Medulla oblongata (tissue), 1 donor: ENCODE data around the gene SLC27A2.
A peak's percentile ranks its signal among the peaks of the same experiment; 100 is the strongest.

Experiments
- DNase-seq: peaks from one replicate; pipeline ENCODE4 v3.0.0-alpha.2; 2015; ENCODE audit errors: extremely low spot score

The SLC27A2 gene

GRCh38 chr15:50238255-50238654 lies 56.3 kb downstream of the SLC27A2 start:
- no peak for DNase-seq

DNA sequence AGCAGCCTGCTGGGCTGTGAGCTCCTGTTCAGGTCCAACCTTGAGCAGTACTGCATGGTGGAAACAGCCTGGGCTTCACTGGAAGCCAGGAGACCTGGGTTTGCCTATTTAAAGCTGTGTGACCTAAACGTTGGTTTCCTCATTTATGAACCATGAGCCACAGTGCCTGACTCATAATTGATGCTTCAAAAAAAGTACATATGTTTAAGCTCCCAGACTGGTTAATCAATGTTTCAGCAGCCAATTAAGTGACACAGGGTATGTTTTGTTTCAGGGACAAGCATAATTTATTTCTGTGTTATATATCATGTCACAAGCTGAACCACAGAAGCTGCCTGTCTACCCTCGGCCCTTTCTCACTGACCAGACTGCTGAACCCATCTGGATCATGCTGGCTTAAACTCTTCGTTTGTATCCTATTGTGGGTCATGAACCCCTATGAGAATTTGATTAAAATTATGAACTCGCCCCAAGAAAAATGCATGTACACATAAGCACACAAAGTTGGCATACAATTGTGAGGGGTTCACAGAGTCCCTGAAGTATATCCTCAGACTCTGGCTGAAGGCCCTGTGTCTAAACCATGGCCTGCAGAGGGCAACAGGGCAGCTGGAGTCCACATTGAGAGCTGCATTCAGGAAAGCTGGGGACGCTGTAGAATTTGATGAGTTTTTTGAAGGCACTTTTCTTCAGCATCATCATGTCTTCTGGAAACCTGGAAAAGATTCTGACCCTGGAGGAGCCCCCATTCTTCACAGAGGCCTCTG lies 59.9 kb downstream of the SLC27A2 start:
- no peak for DNase-seq

DNA sequence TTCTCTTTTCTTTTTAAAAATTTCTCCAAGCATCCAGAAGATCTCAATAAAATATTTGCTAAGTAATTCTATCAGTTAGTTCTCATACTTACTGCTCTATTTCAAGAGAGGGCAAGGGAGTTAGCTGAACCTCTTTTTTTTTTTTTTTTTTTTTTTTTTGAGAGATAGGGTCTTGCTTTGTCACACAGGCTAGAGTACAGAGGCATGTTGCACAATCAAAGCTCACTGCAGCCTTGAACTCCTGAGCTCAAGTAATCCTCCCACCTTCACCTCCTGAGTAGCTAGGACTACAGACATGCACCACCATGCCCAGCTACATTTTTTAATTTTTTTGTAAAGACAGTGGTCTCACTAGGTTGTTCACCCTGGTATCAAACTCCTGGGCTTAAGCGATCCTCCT lies 62.2 kb downstream of the SLC27A2 start:
- DNase-seq = no peak

- no peak for DNase-seq
Observed at GRCh38 chr15:50244959-50245624, 63.1 kb downstream of the SLC27A2 start.

DNA sequence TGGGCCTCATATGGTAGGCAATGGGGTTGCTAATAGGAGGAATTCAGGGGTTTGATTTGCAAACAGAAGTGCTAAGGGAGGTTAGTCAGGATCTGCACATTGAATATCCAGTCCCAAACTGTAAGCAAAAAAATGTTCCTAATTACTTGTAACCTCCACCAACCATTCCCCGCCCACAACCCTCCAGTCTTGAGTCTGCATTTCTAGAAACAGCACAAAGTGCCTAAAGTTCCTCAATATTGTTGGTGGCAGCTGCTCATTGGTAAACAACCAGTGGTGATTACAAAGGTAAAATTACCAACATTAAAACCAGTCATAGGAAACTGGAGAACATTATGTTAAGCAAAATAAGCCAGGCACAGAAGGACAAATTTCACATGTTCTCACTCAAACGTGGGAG lies 64.6 kb downstream of the SLC27A2 start:
- DNase-seq = no peak

DNA sequence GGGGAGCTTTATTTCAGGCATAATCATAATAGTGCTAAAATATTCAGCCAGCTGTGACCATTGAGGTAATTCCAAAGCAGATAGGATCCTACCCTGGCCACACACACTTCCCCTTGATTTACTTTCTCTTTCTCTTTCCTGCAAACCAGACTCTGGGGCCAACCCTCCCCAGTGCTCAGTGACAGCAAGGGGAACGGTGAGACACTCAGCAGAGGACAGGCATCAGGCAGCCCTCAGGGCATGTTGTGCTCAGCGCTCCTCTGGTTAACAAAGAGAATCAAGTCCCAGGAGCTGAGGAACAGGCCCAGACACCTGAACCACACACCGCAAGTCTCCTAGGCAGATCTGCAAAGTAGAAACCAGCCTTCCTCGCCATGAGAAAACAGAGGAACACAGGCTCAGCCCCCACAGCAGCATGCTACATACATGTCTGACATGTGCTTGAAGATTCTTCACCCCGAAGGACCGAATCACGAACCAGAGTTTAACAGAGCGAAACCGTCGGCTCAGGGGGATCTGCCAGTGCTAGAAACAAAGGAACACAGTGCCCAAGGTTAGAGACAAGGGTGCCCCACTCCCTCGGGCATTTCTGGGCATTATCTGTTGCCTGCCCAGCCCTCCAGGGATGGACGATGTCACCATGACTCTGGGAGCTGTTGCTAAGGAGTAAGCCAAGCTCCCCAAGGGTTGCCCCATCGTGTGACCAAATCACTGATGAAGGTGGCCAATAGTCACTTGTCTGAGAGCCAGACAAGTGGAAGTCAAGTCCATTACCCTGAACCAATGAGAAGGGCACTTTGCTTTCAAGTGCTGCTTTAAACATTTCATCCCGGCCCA lies 66.0 kb downstream of the SLC27A2 start:
- peak; percentile 32 for DNase-seq

GRCh38 chr15:50248994-50249582 lies 67.1 kb downstream of the SLC27A2 start:
- DNase-seq = no peak

- DNase-seq = no peak
Observed at GRCh38 chr15:50249704-50250103, 67.7 kb downstream of the SLC27A2 start.

- no peak for DNase-seq
Observed at GRCh38 chr15:50250760-50251394, 68.9 kb downstream of the SLC27A2 start.

- no peak for DNase-seq
Observed at GRCh38 chr15:50251638-50252182, 69.7 kb downstream of the SLC27A2 start.

DNA sequence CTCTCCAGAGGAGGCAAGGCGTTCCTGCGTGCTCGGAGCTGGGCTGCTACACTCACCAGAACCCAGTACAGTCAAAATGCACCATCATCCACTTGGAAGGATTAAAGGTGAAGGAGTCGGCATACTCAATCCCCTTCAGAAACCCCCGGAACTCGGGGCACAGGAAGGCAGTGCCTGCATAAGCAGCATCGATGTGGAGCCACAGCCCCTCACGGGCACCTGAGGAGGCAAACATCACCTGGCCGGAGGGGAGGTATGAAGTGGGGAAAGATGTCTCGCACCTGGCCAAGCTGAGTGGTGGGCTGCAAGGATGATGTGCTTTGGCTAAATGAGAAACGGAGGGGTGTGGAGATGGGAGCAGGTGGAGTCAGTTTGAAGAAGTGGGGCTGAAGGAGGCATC lies 70.6 kb downstream of the SLC27A2 start:
- DNase-seq = no peak

DNA sequence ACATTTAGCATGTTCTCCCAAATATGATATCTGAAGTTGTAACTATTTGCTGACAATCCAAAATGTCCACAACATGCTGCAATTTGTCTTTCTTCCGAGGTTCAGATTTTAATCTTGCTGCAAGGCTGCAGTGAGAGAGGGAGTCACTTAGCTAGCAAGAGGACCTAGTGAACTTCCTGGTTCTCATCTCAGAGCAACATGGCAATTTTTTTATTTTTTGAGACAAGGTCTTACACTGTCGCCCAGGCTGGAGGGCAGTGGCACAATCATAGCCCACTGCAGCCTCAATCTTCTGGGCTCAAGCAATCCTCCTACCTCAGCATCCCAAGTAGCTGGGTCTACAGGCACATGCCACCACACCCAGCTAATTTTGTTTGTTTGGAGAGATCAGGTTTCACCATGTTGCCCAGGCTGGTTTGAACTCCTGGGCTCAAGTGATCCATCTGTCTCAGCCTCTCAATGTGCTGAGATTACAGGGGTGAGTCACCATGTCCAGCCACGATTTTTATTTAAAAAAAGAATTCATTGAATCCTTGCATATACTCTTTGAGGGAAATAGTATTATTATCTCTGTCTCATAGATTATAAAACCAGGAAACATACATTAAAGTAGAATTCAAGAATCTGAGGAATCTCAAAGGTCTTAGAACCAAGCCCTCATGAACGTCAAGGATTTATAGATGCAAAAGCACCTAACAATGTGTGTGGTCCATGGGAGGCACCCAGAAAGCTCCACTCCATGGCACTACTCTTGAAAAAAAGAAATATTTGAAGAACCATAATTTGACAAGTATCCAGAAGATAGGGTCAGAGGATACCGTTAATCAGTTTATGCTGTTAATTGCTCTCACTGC lies 74.4 kb downstream of the SLC27A2 start:
- DNase-seq = no peak

- no peak for DNase-seq
Observed at GRCh38 chr15:50257332-50257731, 75.3 kb downstream of the SLC27A2 start.

GRCh38 chr15:50257924-50258323 lies 75.9 kb downstream of the SLC27A2 start:
- DNase-seq = no peak

DNA sequence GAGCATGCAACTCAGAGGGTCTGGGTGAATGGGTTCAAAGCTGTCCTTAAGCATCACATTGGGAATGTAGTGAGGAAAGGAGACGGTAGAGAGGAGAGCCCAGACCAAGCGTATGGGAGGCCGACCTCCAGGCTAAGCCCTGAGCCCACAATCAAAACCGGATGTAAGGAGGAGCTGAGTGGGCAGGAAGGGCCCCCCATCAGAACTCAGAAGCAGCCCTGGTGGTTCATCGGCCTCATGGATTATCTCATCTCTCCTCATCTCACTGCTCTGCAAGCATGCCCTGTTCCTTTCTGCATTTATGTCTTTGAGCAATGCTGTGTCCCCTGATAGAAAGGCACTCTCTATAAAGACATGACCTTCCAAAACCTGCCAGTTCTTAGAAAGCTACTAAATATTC lies 77.3 kb downstream of the SLC27A2 start:
- DNase-seq = no peak

DNA sequence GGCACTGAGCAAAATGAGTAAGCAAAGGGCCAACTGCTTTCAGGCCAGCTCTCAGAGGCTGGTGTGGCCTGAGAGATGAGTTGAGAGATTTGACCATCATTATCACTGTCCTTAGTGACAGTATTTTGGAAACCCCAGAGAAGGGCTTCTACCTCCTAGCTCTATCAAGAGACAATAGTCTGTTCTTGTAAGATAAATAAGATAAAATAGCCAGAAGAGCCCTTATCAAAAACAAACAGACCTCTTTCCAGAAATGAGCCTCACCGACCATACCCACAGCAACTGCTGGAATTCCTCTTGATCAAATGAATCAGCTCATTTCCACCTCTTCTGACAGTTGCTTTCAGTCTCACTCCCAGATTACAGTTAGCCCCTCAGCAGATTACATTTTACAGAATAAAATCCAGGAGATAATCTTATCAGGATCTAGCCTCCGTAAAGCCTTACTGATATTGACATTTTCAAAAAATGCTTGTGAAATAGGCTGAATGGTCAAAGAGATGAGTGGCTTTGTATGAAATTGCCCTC lies 79.0 kb downstream of the SLC27A2 start:
- no peak for DNase-seq

DNA sequence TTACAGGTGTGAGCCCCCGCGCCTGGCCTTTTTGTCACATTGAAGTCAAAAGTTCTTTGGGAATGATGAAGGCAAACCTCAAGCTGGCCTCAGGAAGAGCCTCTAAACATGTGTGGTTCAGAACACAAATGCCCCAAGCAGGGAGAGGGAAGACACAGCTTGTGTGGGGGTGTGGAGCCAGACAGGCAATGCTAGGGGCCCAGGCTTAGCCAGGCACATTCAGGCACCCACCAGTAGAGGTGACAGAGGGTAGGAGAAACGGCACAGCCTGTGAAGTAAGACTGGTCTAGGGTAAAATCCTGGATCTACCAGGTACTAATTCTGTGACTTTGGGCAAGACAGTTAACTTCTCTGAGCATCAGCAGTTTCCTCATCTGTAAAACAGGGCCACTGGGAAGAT lies 80.0 kb downstream of the SLC27A2 start:
- no peak for DNase-seq

DNA sequence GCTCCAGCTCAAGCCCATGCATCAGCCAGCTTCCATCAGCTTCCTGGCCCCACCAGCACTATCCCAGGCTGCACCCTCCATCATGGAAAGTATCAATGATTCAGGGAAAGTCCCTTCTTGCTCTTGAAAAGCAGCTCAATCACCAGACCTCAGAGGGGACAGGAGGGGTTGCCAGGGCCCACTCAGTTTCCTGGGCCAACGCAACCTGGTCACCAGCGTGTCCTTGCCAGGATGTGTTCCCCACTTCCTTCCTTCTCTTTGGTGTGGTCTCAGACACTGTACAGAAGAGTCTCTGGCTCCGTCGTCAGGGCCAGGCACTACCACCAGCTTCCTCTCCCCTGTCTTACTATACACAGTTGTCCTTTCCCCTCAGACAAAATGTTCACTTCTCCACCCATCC lies 80.5 kb downstream of the SLC27A2 start:
- DNase-seq = no peak

DNA sequence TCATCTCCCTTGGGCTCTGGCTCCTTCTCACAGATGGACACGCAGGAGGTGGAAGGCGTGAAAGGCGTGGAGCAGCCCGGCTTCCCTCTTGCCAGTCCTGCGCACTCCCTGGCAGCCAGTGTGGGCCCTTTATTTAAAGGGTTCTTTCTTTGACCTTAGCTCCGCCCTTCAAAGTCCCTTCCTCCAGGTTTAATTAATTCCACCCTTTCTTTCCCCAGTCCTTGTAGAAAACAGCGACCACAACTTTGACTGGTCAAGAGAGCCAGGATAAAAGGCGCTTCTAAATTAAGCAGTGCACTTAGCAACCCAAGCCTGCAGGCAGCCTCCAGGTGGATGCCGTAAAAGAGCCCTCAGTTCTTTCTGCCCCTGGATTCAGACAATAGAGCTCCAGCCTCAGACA lies 83.6 kb downstream of the SLC27A2 start, which contains the start of gene HDC:
TSS of gene HDC (minus strand) at position 107 of the 400 bp plus-strand sequence. CDS start at position 4, 103 bp downstream.
- DNase-seq = no peak

DNA sequence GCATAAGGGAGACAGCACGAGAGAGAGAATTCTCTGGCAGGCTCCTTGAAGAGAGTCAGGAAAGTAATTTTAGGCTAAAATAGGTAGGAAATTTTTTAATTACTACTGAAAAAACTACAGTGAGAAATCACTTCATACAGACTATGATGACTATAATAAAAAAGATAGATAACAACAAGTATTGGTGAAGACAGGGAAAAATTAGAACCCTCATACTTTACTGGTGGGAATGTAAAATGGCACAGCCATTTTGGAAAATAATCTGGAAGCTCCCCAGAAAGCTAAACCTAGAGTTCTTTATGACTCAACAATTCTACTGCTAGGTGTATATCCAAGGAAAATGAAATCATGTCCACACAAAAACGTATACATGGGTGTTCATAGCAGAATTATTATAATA lies 85.6 kb downstream of the SLC27A2 start:
- no peak for DNase-seq
